T-cell (primary cell): Measurements from ENCODE around the gene SAMD4A. TPM values are rescaled to one million over a fixed set of nuclear protein-coding genes. Genes with fewer than 3 reads are reported as not detected.
A peak's percentile ranks its signal among the peaks of the same experiment; 100 is the strongest.

Experiments
- ATAC-seq, 4 experiments: fragments of 200-7000 bp in 3 of 4; fragments of 150-1000 bp in 1 of 4; cut with Tn5 transposase; replicated peaks in 1 of 4; 1 replicate in 3 of 4; 2 replicates in 1 of 4; pipeline ENCODE4 v1.10.0; 2021; ENCODE audit warnings: moderate library complexity in 3 of 4, mild to moderate bottlenecking in 2 of 4, moderate number of reproducible peaks in 1 of 4
- CTCF ChIA-PET, 2 donors: fragments of 300-600 bp; sonication (Branson Sonifier 250); formaldehyde crosslinking; loops; one replicate each; lab custom pipeline; 2022; ENCODE audit warnings: antibody characterized with exemption in 2 of 2; lab: Charles Lee
- POLR2A ChIA-PET, 2 donors: fragments of 300-600 bp; sonication (Branson Sonifier 250); formaldehyde crosslinking; loops; one replicate each; lab custom pipeline; 2022; ENCODE audit warnings: antibody characterized with exemption in 2 of 2; lab: Charles Lee
- DNase-seq, 35 experiments: peaks; one replicate each; pipeline versions ENCODE4 v3.0.0 to v3.0.0-alpha.2; 2013 to 2023
- H3K27ac ChIP-seq: one replicate; pipeline ENCODE4 v1.5.1; 2013; ENCODE audit warnings: low read length
- H3K27me3 ChIP-seq, 2 experiments: replicated peaks in 1 of 2; 1 replicate in 1 of 2; 2 replicates in 1 of 2; pipeline versions ENCODE4 v1.6.1 to v1.7.0; 2013; ENCODE audit warnings: low read length in 1 of 2, mixed read lengths in 1 of 2; ENCODE audit not compliant: control insufficient read depth in 2 of 2, insufficient read depth in 2 of 2; ENCODE audit errors: extremely low read depth in 1 of 2
- H3K36me3 ChIP-seq, 2 donors: 1 replicate in 1 of 2; 2 replicates in 1 of 2; pipeline versions ENCODE4 v1.6.1 to v1.7.0; 2013; ENCODE audit warnings: low read length in 1 of 2; ENCODE audit not compliant: control insufficient read depth in 2 of 2, insufficient read depth in 1 of 2; ENCODE audit errors: extremely low read depth in 1 of 2
- H3K4me1 ChIP-seq, 2 experiments: 1 replicate in 1 of 2; 2 replicates in 1 of 2; pipeline versions ENCODE4 v1.6.1 to v1.7.0; 2013; ENCODE audit warnings: low read length in 2 of 2, mixed read lengths in 1 of 2; ENCODE audit not compliant: insufficient read depth in 2 of 2, control insufficient read depth in 1 of 2; ENCODE audit errors: extremely low read depth in 1 of 2
- H3K4me3 ChIP-seq, 2 donors: 1 replicate in 1 of 2; 2 replicates in 1 of 2; pipeline versions ENCODE4 v1.5.1 to v1.7.0; 2013; ENCODE audit warnings: mild to moderate bottlenecking in 2 of 2, low read length in 1 of 2, moderate library complexity in 1 of 2; ENCODE audit not compliant: control insufficient read depth in 1 of 2; ENCODE audit errors: extremely low read depth in 1 of 2
- H3K9me3 ChIP-seq: 2 replicates; pipeline ENCODE4 v1.7.0; 2013
- H3K27ac Mint-ChIP-seq, 2 donors: one replicate each; pipeline ENCODE4 v1.8.0; 2020 to 2021; ENCODE audit warnings: mild to moderate bottlenecking in 2 of 2, mixed read lengths in 2 of 2
- H3K27me3 Mint-ChIP-seq, 2 donors: one replicate each; pipeline ENCODE4 v1.8.0; 2021 to 2022; ENCODE audit warnings: mixed read lengths in 2 of 2
- H3K36me3 Mint-ChIP-seq: one replicate; pipeline ENCODE4 v1.8.0; 2021; ENCODE audit warnings: mixed read lengths
- H3K4me1 Mint-ChIP-seq, 3 donors: one replicate each; pipeline ENCODE4 v1.8.0; 2020 to 2022; ENCODE audit warnings: mixed read lengths in 3 of 3, mild to moderate bottlenecking in 1 of 3
- H3K4me3 Mint-ChIP-seq, 3 donors: one replicate each; pipeline ENCODE4 v1.8.0; 2020 to 2022; ENCODE audit warnings: mild to moderate bottlenecking in 3 of 3, mixed read lengths in 3 of 3, moderate library complexity in 3 of 3
- H3K9me3 Mint-ChIP-seq, 3 donors: one replicate each; pipeline ENCODE4 v1.8.0; 2020 to 2022; ENCODE audit warnings: mixed read lengths in 3 of 3
- WGBS: methylation state at CpG from one replicate; pipeline ENCODE4 v1.1.5; 2013; ENCODE audit warnings: missing lambda C conversion rate; ENCODE audit not compliant: insufficient coverage; 5-methylcytosine and 5-hydroxymethylcytosine counted together
- total RNA-seq, 35 experiments: library from RNA in 6 of 35; stranded (reverse) in 6 of 35; fragments of 120-200 nt in 1 of 35; gene quantifications; one replicate each; pipeline versions ENCODE4 v1.2.1 to v1.2.4 and lab custom pipeline; 2013 to 2026

SAMD4A gene
- total RNA-seq, 5 donors from 2014 or later (not counting 1 experiment from before 2014, with no cell fraction given), result 1.2 to 3.9 (median 1.3) TPM

GRCh38 chr14:54808326-54809161 lies 241.6 kb downstream of the SAMD4A start:
- H3K36me3 Mint-ChIP-seq, result no peaks in the 10 kb centered on the region
- Histone ChIP-seq H3K27me3 (peaks cover 0 to 34% of the 10 kb centered on the region in 2 experiments), H3K4me3 (no peak overlapping the region), H3K36me3 (no peaks in the 10 kb centered on the region), H3K4me1 (peaks cover 0 to 6% of the 10 kb centered on the region in 2 experiments), H3K27ac (no peak overlapping the region), H3K9me3 (no peaks in the 10 kb centered on the region)
- WGBS, result 50% methylated on average over 1 of the region's 8 CpGs
- CTCF ChIA-PET, result interaction anchor here in 1 of 2 donors (1.9 kb wide), 1 partner anchor 245 kb away, joined by 6 read pairs; no protein-coding TSS in a partner anchor
- no peak overlapping the region for H3K27ac Mint-ChIP-seq
- H3K4me1 Mint-ChIP-seq, result peaks cover 3 to 6% (median 4%) of the 10 kb centered on the region in 3 donors
- peaks cover 2 to 16% of the 10 kb centered on the region in 2 donors for H3K27me3 Mint-ChIP-seq
- no peak overlapping the region for H3K4me3 Mint-ChIP-seq
- no peaks in the 10 kb centered on the region for H3K9me3 Mint-ChIP-seq
- POLR2A ChIA-PET, result no interaction called here
- no peak for ATAC-seq
- DNase-seq, result no peak

GRCh38 chr14:54809767-54810166 lies 242.8 kb downstream of the SAMD4A start:
- Histone ChIP-seq H3K4me1 (peaks cover 0 to 6% of the 10 kb centered on the region in 2 experiments), H3K27ac (no peak overlapping the region), H3K27me3 (peaks cover 0 to 27% of the 10 kb centered on the region in 2 experiments), H3K36me3 (no peaks in the 10 kb centered on the region), H3K4me3 (no peak overlapping the region), H3K9me3 (no peaks in the 10 kb centered on the region)
- Mint-ChIP-seq H3K27ac (no peak overlapping the region), H3K27me3 (peaks cover 2 to 16% of the 10 kb centered on the region in 2 donors), H3K9me3 (no peaks in the 10 kb centered on the region), H3K4me3 (no peak overlapping the region), H3K36me3 (no peaks in the 10 kb centered on the region), H3K4me1 (peaks cover 3 to 6% (median 4%) of the 10 kb centered on the region in 3 donors)
- ATAC-seq, result no peak
- CTCF ChIA-PET, result no interaction called here
- no peak for DNase-seq
- WGBS, result 81% methylated on average over 3 of the region's 8 CpGs
- POLR2A ChIA-PET, result no interaction called here

DNA sequence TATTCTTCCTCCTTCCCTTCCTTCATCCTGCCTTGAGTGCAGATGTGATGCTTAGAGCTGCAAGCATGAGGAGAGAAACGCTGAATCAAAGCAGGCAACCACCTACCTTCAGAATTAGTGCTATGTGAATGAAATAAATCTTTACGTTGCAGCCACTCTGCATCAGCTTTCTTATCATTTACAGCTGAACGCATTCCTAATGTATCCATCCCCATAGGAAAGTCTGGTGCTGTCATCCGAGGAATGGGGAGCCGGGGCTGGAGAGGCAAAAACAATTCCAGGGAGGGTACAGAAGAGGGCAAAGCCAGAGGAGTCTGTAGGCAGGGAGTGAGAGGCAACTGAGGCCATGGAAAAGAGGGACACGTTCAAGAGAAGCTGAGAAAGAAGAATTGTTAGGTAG lies 245.7 kb downstream of the SAMD4A start:
- ChIA-PET CTCF (no interaction called here), POLR2A (no interaction called here)
- Mint-ChIP-seq H3K27ac (no peak overlapping the region), H3K36me3 (no peaks in the 10 kb centered on the region), H3K4me1 (no peaks in the 10 kb centered on the region), H3K9me3 (no peaks in the 10 kb centered on the region), H3K4me3 (no peak overlapping the region), H3K27me3 (peaks cover under 1 to 8% of the 10 kb centered on the region in 2 donors)
- Histone ChIP-seq H3K9me3 (no peaks in the 10 kb centered on the region), H3K27ac (no peak overlapping the region), H3K36me3 (no peaks in the 10 kb centered on the region), H3K27me3 (peaks cover 0 to 7% of the 10 kb centered on the region in 2 experiments), H3K4me1 (no peaks in the 10 kb centered on the region), H3K4me3 (no peak overlapping the region)
- no peak for DNase-seq
- no CpG with 5 or more reads among the region's 6 CpGs for WGBS
- ATAC-seq, result no peak

DNA sequence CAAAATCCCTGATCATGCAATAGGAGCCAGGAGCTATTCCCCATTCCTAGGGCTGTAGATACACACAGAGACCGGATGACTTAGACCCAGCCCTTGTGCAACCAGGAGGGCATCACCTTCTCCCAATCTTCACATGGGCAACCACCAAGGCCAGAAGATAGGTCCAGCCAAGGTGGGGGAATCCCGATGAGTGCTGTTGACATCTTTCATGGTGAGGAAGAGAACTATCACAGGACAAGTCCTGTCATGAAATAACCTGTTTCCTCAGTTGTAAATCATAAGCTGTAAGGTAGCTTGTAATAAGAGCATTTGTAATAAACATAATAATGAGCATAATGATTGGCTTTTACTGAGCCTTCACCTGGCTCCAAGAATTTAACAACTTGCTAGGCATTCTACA lies 246.2 kb downstream of the SAMD4A start:
- peaks cover 0 to 2% of the 10 kb centered on the region in 2 experiments for H3K27me3 ChIP-seq
- H3K36me3 ChIP-seq, result no peaks in the 10 kb centered on the region
- Mint-ChIP-seq H3K27me3 (peaks cover 0 to 8% of the 10 kb centered on the region in 2 donors), H3K36me3 (no peaks in the 10 kb centered on the region), H3K9me3 (no peaks in the 10 kb centered on the region), H3K27ac (no peak overlapping the region), H3K4me3 (no peak overlapping the region), H3K4me1 (no peaks in the 10 kb centered on the region)
- DNase-seq, result no peak
- CTCF ChIA-PET, result interaction anchor here (1.3 kb wide), 2 partner anchors 8 to 249 kb away, joined by 3 to 5 read pairs; no protein-coding TSS in a partner anchor
- no peak for ATAC-seq
- POLR2A ChIA-PET, result no interaction called here
- no peak overlapping the region for H3K4me3 ChIP-seq
- no CpG with 5 or more reads among the region's 2 CpGs for WGBS
- no peaks in the 10 kb centered on the region for H3K4me1 ChIP-seq
- H3K9me3 ChIP-seq, result no peaks in the 10 kb centered on the region
- no peak overlapping the region for H3K27ac ChIP-seq

GRCh38 chr14:54814076-54814475 lies 247.1 kb downstream of the SAMD4A start:
- peaks cover 0 to 8% of the 10 kb centered on the region in 2 donors for H3K27me3 Mint-ChIP-seq
- no peaks in the 10 kb centered on the region for H3K4me1 ChIP-seq
- no peak overlapping the region for H3K4me3 ChIP-seq
- H3K9me3 Mint-ChIP-seq, result no peaks in the 10 kb centered on the region
- H3K4me3 Mint-ChIP-seq, result no peak overlapping the region
- H3K4me1 Mint-ChIP-seq, result no peaks in the 10 kb centered on the region
- POLR2A ChIA-PET, result interaction anchor here (0.5 to 0.6 kb wide), 2 partner anchors 232 to 400 kb away, joined by 3 to 5 read pairs; no protein-coding TSS in a partner anchor
- ATAC-seq (no peak), DNase-seq (peak in 1 of 35 experiments; percentile 8)
- WGBS, result 84% methylated on average over 3 of the region's 5 CpGs
- no peak overlapping the region for H3K27ac Mint-ChIP-seq
- no peaks in the 10 kb centered on the region for H3K36me3 Mint-ChIP-seq
- no peak overlapping the region for H3K27ac ChIP-seq
- no peaks in the 10 kb centered on the region for H3K9me3 ChIP-seq
- H3K36me3 ChIP-seq, result no peaks in the 10 kb centered on the region
- CTCF ChIA-PET, result interaction anchor here (1.0 to 1.3 kb wide), 3 partner anchors 9 to 250 kb away, joined by 3 to 10 read pairs (median 5); no protein-coding TSS in a partner anchor
- no peaks in the 10 kb centered on the region for H3K27me3 ChIP-seq

DNA sequence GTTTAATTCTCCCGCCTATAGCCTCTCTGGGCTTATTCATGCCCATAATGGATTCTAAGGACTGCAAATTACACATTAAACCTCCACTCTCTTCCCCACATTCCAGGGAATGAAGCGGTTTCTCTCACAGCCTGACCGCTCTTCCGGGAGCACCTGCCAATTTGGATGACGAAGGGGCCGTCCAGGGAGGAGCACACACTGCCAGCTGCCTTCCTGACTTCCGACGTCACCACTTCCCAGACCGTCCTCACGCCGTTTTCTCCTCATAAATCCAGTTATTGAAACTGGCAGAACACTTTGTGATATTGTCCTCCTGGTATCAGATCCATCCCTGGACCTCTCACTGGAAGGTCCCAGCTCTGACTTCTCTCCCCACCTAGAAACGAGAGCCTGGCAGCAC lies 248.1 kb downstream of the SAMD4A start:
- Histone ChIP-seq H3K4me1 (no peaks in the 10 kb centered on the region), H3K27ac (no peak overlapping the region), H3K9me3 (no peaks in the 10 kb centered on the region), H3K36me3 (no peaks in the 10 kb centered on the region), H3K27me3 (peaks cover 0 to 2% of the 10 kb centered on the region in 2 experiments), H3K4me3 (no peak overlapping the region)
- no peaks in the 10 kb centered on the region for H3K9me3 Mint-ChIP-seq
- H3K4me1 Mint-ChIP-seq, result no peaks in the 10 kb centered on the region
- ChIA-PET POLR2A (no interaction called here), CTCF (interaction anchor here in 1 of 2 donors (0.5 kb wide), 1 partner anchor 94 kb away, joined by 4 read pairs; no protein-coding TSS in a partner anchor)
- no peaks in the 10 kb centered on the region for H3K36me3 Mint-ChIP-seq
- H3K27me3 Mint-ChIP-seq, result peaks cover 1 to 12% of the 10 kb centered on the region in 2 donors
- H3K4me3 Mint-ChIP-seq, result no peak overlapping the region
- 91% methylated on average over 11 of the region's 12 CpGs for WGBS
- DNase-seq (no peak), ATAC-seq (no peak)
- no peak overlapping the region for H3K27ac Mint-ChIP-seq
